H54 (cell line): ENCODE measurements around the gene SARS2.
"Not testable (repeated sequence)": the region's sequence is repeated elsewhere in the genome, so short reads cannot be mapped to it uniquely, and the experiment has no call there.

ENCODE experiments used
- DNase-seq: peaks from one replicate; pipeline ENCODE4 v3.0.0; 2011; ENCODE audit warnings: low spot score, mixed read lengths; ENCODE audit not compliant: insufficient read length
- FAIRE-seq: peaks from 3 replicates; lab custom pipeline; 2011; peaks lifted over from hg19 to GRCh38; lab: Jason Lieb, UNC
- POLR2A ChIP-seq: IDR thresholded peaks from 2 replicates; pipeline ENCODE4 v1.6.1; 2011; ENCODE audit warnings: low read depth, mild to moderate bottlenecking, low read length

SARS2 gene

GRCh38 chr19:38900743-38901190, 29.8 kb downstream of the SARS2 start:
- TF ChIP-seq POLR2A, result no peak
- DNase-seq (no peak), FAIRE-seq (no peak)

- TF ChIP-seq POLR2A, result no peak
Observed at GRCh38 chr19:38900202-38900629, 30.3 kb downstream of the SARS2 start.

GRCh38 chr19:38899447-38900201, 30.9 kb downstream of the SARS2 start, which contains the start of the genes NFKBIB and SIRT2:
Gene NFKBIB, plus strand, starts transcription at chr19:38899969. Its CDS starts 64 bp downstream, at chr19:38900033.
Gene SIRT2, minus strand, starts transcription at chr19:38899618. Its CDS starts 97 bp downstream, at chr19:38899521.
- DNase-seq (peak; percentile 98), FAIRE-seq (peak; percentile 91)
- peak; percentile 77 for TF ChIP-seq POLR2A

More at GRCh38 chr19:38900202-38900629, 30.3 kb downstream of the SARS2 start:
- DNase-seq (no peak), FAIRE-seq (no peak)

GRCh38 chr19:38898788-38899446, 31.6 kb downstream of the SARS2 start:
- FAIRE-seq (no peak), DNase-seq (no peak)
- no peak for TF ChIP-seq POLR2A

- no peak for TF ChIP-seq POLR2A
- FAIRE-seq, result no peak
- no peak for DNase-seq
Observed at GRCh38 chr19:38894968-38895367, 35.6 kb downstream of the SARS2 start.

- TF ChIP-seq POLR2A, result no peak
- FAIRE-seq (no peak), DNase-seq (no peak)
Observed at GRCh38 chr19:38893341-38893771, 37.2 kb downstream of the SARS2 start.

- DNase-seq, result no peak
- no peak for FAIRE-seq
- TF ChIP-seq POLR2A, result no peak
Observed at GRCh38 chr19:38892841-38893240, 37.7 kb downstream of the SARS2 start.

GRCh38 chr19:38891771-38892170, 38.8 kb downstream of the SARS2 start:
- TF ChIP-seq POLR2A, result 0 out of 2 replicates have a peak, but pooled peaks have one; percentile 10
- no peak for FAIRE-seq
- no peak for DNase-seq

GRCh38 chr19:38890686-38891085, 39.9 kb downstream of the SARS2 start:
- TF ChIP-seq POLR2A, result no peak
- FAIRE-seq (no peak), DNase-seq (no peak)

- FAIRE-seq (no peak), DNase-seq (no peak)
- no peak for TF ChIP-seq POLR2A
Observed at GRCh38 chr19:38889803-38890202, 40.8 kb downstream of the SARS2 start.

GRCh38 chr19:38888876-38889275, 41.7 kb downstream of the SARS2 start:
- DNase-seq (no peak), FAIRE-seq (no peak)
- TF ChIP-seq POLR2A, result no peak

- not testable (repeated sequence) for FAIRE-seq, DNase-seq
Observed at GRCh38 chr19:38884691-38885090, 45.9 kb downstream of the SARS2 start.

- FAIRE-seq (no peak), DNase-seq (no peak)
- no peak for TF ChIP-seq POLR2A
Observed at GRCh38 chr19:38883286-38883685, 47.3 kb downstream of the SARS2 start.

GRCh38 chr19:38880882-38881609, 49.5 kb downstream of the SARS2 start:
- no peak for TF ChIP-seq POLR2A
- FAIRE-seq (no peak), DNase-seq (no peak)
